ENCODE results near the gene PXMP2.

PXMP2 gene

DNA sequence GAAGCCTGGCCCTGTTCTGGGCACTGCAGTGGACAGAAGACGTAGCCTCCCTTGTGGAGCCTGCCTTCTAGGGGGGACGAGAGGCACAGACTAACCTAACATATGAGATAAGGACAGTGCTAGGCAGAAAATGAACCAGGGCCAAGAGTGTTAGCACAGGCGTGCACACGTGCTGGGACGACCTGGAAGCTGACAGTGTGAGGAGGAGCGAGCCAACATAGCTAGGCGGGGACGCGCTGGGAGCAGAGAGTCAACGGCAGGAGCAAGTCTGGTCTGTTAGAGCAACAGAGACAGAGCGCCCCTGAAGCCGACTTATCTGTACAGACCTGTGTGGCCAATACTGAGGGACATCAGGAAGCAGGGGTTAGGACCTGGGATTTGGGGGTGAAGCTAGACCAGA is 8.0 kb downstream of the PXMP2 start:
- DNase-seq: no peak

- DNase-seq: peak in 2 of 4 experiments; percentile 58 to 65
These were observed 11.0 kb downstream of the PXMP2 start for GRCh38 chr12:132698341-132698740.

- DNase-seq: peak; percentile 30 to 55 (median 43)
These were observed 12.9 kb downstream of the PXMP2 start for GRCh38 chr12:132700212-132700822.

- no peak for DNase-seq
These were observed 15.3 kb downstream of the PXMP2 start for GRCh38 chr12:132702640-132703039.

GRCh38 chr12:132703641-132704040 is 16.3 kb downstream of the PXMP2 start:
- no peak for DNase-seq

GRCh38 chr12:132707241-132707640 is 19.9 kb downstream of the PXMP2 start:
- no peak for DNase-seq

DNA sequence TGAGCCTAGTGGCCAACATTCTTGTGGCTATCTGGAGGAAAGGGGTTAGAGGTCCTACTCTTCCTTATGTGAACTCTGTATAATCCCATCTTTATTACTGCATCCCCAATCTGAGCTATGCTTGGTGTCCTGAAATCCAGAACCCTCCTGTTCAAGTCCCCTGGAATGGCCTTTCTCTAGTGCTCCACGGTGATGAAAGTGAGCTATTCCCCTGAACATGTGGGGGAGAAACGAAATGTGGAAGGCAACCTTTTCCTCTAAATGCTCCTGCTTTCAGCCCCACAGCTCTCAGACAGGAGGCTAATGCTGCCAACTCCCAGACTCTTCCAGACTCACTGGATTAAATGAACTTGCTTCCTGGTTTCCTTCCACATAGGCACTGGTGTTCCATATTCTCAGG is 20.8 kb downstream of the PXMP2 start:
- DNase-seq: no peak

DNA sequence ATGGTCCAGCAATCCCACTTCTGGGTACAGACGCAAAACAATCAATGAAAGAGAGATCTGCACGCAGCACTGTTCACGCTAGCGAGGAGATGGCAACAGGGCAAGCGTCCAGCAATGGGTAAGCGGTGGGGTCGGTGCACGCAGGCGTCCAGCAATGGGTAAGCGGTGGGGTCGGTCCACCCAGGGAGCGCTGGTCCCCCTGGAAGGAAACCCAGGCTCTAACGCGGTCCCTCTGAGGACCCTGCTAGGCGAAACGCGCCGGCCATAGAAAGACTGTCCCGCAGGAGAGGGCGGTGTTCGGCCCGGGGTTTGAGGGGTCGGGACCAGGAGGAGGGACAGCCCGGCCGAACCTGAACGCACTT is 22.6 kb downstream of the PXMP2 start:
- peak in 1 of 4 experiments; percentile 44 for DNase-seq

GRCh38 chr12:132710405-132711079 is 23.2 kb downstream of the PXMP2 start, which contains the start of gene PGAM5:
Gene PGAM5, plus strand, starts transcription at chr12:132710842. Its CDS starts 35 bp downstream, at chr12:132710877.
- DNase-seq: peak; percentile 90 to 97 (median 94)

DNA sequence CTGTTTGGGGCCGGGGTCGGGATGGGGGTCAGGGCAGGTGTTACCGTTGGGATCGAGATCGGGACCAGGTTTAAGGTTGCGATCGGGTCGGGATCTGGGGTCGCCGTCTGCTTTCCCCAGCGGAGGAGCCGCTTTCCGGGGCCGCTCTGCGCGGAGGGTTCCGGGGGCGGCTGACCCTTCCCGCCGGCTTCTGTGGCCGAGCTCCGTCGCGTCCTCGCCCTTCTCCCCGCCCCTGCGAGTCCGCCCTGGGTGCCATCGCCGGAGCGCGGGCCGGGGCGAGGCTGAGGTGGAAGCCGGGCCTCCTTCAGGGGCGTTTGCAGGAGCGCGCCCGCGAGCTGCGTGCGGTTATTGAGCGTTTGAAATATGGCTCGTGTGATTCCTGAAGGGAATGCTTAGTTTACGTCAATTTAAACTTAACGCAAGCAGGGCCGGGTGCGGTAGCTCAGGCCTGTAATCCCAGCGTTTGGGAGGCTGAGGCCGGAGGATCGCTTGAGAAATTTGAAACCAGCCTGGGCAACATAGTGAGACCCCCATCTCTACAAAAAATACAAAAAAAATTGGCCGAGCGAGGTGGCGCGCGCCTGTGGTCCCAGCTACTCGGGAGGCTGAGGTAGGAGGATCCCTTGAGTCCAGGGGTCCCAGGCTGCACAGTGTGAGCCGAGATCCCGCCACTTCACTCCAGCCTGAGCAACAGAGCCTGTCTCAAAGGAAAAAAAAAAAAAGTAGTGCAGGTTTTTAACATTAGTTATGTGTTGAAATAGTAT is 23.9 kb downstream of the PXMP2 start:
- DNase-seq: peak; percentile 35 to 74 (median 46)

DNA sequence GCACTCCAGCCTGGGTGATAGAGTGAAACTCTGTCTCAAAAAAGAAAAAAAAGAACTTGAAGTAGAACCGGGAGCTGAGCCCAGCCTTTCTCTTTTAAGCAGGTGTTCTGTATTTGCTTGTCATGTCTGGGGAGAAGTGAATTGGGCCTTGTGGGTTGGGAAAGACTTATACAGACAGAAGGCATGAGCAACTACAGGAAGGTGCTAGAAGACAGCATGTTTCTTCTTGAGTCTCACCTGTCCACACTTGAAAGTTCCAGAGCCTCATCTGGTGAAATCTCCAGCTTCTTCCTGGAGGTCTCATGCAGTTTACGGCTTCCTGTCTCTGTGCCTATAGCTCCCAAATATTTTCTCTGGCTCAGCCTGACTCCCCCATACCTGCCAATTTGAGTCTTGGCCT is 25.7 kb downstream of the PXMP2 start:
- no peak for DNase-seq

DNA sequence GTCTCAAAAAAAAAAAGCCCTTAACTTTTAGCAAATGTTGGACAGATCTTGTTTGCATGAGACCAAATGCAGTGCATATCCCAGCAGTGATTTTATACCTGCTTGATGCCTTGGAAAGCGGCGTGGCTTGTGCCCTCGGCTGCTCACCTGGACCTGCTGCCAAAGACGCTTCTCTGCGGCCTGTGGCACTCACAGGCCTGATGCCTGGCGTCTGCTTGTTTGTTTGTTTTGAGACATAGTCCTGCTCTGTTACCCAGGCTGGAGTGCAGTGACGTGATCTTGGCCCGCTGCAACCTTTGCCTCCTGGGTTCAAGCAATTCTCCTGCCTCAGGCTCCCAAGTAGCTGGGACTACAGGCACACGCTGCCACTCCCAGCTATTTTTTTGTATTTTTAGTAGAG is 28.5 kb downstream of the PXMP2 start:
- no peak for DNase-seq

DNA sequence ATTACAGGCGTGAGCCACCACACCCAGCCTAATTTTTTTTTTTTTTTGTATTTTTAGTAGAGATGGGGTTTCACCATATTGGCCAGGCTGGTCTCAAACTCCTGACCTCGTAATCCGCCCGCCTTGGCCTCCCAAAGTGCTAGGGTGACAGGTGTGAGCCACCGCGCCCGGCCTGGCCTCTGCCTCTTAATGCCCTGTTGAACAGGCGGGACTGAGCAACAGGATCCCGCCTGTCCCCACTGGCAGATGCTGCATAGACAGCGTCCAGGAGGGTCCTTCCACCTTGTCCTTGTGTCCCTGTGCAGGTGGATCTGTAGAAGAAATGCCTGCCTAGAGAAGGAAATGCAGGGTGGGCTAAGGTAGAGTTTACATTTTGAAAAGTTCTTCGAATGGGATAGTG is 29.0 kb downstream of the PXMP2 start:
- DNase-seq: no peak

DNA sequence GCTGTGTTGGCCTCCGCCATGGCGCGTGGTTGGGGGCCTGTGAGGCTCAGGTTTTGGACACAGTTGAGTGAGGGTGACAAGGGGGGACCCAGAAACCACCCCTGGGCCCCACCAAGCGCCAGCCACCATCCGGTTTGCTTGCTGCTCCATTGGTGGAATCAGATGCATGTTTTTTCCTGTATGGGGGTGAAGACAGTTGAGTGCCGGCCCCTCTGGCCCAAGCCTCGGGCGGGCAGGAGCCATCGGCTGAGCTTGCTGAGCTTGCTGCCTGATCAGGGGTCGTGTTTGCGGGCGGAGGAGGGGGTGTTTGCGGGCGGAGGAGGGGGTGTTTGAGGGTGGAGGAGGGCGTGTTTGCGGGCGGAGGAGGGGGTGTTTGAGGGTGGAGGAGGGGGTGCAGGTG is 29.6 kb downstream of the PXMP2 start:
- no peak for DNase-seq

DNA sequence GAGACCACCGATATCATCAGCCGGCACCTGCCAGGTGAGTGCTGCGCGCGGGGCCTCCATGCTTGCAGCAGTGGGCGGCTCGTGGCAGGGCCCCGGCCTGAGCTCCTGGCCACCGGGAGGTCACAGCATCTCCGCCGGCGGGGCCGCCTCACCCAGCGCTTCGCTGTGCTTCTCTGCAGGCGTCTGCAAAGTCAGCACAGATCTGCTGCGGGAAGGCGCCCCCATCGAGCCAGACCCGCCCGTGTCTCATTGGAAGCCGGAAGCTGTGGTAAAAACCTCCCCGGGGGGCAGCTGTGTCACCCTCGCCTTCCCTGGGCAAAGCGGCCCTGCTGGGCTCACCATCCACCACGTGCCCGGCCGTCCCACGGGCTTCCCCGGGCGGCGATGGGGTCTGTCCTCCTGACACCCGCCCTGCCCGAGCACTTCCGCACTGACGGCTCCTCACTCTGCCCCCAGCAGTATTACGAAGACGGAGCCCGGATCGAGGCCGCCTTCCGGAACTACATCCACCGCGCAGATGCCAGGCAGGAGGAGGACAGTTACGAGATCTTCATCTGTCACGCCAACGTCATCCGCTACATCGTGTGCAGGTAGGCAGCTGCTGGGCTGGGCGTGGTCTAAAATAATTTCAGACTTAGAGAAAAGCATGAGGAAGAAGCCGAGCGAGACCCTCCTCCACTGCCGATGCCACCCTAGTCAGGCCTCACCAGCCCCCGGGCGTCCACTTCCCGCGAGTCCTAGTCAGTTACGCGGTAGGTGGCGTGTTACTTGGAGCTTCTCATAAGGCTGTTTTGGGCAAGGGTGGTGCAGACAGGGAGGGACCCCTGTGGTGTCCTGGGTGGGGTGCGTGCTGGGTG is 30.4 kb downstream of the PXMP2 start:
- DNase-seq: no peak

DNA sequence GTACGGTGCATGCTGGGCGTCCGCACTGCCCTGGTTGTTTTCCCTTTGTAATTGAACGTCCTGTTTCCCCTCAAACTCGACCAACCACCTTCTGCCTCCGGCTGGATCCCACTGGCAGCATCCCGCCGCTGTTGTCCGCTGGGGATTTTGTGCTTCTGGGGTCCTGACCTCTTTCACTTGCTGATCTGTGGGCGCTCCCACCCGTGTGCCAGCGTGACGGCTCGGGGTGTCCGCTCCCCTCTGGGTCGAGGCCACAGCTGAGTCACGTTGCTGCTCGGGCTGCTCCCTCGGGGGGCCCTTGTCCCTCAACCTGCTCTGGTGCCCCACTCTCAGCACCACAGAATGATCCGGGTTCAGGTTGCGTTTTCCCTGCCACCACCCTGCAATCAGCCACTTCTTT is 31.3 kb downstream of the PXMP2 start:
- DNase-seq: no peak

- DNase-seq: no peak
These were observed 32.0 kb downstream of the PXMP2 start for GRCh38 chr12:132719141-132719953.

- no peak for DNase-seq
These were observed 32.6 kb downstream of the PXMP2 start for GRCh38 chr12:132719954-132720324.

GRCh38 chr12:132720606-132721345 is 33.4 kb downstream of the PXMP2 start:
- no peak for DNase-seq

DNA sequence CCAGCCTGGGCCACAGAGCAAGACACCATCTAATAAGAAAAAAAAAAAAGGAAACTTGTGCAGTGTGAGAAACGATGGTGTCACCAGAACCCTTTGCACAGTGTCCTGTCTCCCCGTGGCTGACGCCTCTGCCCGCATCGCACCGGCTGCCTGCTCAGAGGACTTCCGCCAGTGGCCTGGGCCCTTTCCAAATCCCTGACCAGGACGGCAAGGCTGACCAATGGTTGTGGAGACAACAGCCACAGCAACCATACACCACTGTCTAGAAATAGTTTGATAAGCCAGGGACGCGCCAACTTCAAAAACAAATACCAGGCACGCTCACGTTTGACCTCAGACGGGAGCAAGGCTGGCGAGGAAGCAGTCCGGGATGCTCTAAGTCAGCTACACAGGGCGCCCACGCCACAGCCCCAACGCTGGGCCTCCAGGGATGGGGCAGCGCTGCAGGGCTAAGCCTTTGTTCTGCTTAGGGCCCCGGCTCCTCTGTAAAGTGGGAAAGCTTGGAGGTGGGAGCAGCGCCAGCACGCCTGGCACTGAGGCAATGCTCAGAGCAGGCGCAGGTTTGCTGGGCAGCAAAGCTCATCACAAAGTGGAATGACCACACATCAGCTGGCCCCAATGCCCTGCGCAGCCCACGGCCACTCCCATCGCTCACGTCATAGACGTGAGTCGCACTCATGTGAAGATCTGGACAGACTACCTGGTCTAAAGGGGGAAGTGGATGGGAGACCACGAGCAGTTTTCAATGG is 35.8 kb downstream of the PXMP2 start:
- peak in 3 of 4 experiments; percentile 37 to 63 (median 38) for DNase-seq

All from suppressor macrophage (primary cell).